ENCODE measurements around the gene C11orf58. TPM values are rescaled to one million over a fixed set of nuclear protein-coding genes. Genes with fewer than 3 reads are reported as not detected.

Gene C11orf58
- total RNA-seq: 121 TPM
- polyA plus RNA-seq (ENCODE audit: insufficient read depth in 1 of 8, insufficient read length in 8 of 8, low replicate concordance in 1 of 8): 100 to 1,000 TPM; 158 to 250 (median 196) TPM
- long read RNA-seq, donor 1, full-length matches to known transcripts: 75 of 80 reads
- long read RNA-seq, donor 1, partial matches to known transcripts: 5 of 80 reads
- long read RNA-seq, donor 1, other reads (novel, unspliced or antisense): 0 of 80 reads
- long read RNA-seq, donor 2, transcript C11orf58-201 (5 exons, 2,049 nt): major isoform, 9 of 9 reads
- long read RNA-seq, donor 2, partial matches to known transcripts: 0 of 9 reads
- long read RNA-seq, donor 2, other reads (novel, unspliced or antisense): 0 of 9 reads
- long read RNA-seq, donor 3, full-length matches to known transcripts: 148 of 183 reads
- long read RNA-seq, donor 3, partial matches to known transcripts: 19 of 183 reads
- long read RNA-seq, donor 3, other reads (novel, unspliced or antisense): 16 of 183 reads
- long read RNA-seq, donor 4, full-length matches to known transcripts: 61 of 61 reads
- long read RNA-seq, donor 4, partial matches to known transcripts: 0 of 61 reads
- long read RNA-seq, donor 4, other reads (novel, unspliced or antisense): 0 of 61 reads
- long read RNA-seq, donor 5, full-length matches to known transcripts: 372 of 487 reads
- long read RNA-seq, donor 5, partial matches to known transcripts: 76 of 487 reads
- long read RNA-seq, donor 5, other reads (novel, unspliced or antisense): 39 of 487 reads
- long read RNA-seq, donor 6, transcript C11orf58-201 (5 exons, 2,049 nt): major isoform, 141 of 205 reads
- long read RNA-seq, donor 6, transcript C11orf58-206 (3 exons, 762 nt): minor isoform, 17 of 205 reads
- long read RNA-seq, donor 6, partial matches to known transcripts: 30 of 205 reads
- long read RNA-seq, donor 6, other reads (novel, unspliced or antisense): 8 of 205 reads
- long read RNA-seq, donor 7, transcript C11orf58-201 (5 exons, 2,049 nt): major isoform, 134 of 203 reads
- long read RNA-seq, donor 7, transcript C11orf58-207 (4 exons, 575 nt): minor isoform, 5 of 203 reads
- long read RNA-seq, donor 7, transcript C11orf58-206 (3 exons, 762 nt): minor isoform, 18 of 203 reads
- long read RNA-seq, donor 7, partial matches to known transcripts: 44 of 203 reads
- long read RNA-seq, donor 7, other reads (novel, unspliced or antisense): 0 of 203 reads
- long read RNA-seq, donor 8, transcript C11orf58-206 (3 exons, 762 nt): minor isoform, 9 of 102 reads
- long read RNA-seq, donor 8, transcript C11orf58-201 (5 exons, 2,049 nt): major isoform, 72 of 102 reads
- long read RNA-seq, donor 8, partial matches to known transcripts: 16 of 102 reads
- long read RNA-seq, donor 8, other reads (novel, unspliced or antisense): 0 of 102 reads
- long read RNA-seq, donor 9, full-length matches to known transcripts: 118 of 194 reads
- long read RNA-seq, donor 9, partial matches to known transcripts: 76 of 194 reads
- long read RNA-seq, donor 9, other reads (novel, unspliced or antisense): 0 of 194 reads
- long read RNA-seq, donor 10, full-length matches to known transcripts: 173 of 261 reads
- long read RNA-seq, donor 10, partial matches to known transcripts: 83 of 261 reads
- long read RNA-seq, donor 10, other reads (novel, unspliced or antisense): 5 of 261 reads
- long read RNA-seq, donor 11, full-length matches to known transcripts: 103 of 126 reads
- long read RNA-seq, donor 11, partial matches to known transcripts: 17 of 126 reads
- long read RNA-seq, donor 11, other reads (novel, unspliced or antisense): 6 of 126 reads

DNA sequence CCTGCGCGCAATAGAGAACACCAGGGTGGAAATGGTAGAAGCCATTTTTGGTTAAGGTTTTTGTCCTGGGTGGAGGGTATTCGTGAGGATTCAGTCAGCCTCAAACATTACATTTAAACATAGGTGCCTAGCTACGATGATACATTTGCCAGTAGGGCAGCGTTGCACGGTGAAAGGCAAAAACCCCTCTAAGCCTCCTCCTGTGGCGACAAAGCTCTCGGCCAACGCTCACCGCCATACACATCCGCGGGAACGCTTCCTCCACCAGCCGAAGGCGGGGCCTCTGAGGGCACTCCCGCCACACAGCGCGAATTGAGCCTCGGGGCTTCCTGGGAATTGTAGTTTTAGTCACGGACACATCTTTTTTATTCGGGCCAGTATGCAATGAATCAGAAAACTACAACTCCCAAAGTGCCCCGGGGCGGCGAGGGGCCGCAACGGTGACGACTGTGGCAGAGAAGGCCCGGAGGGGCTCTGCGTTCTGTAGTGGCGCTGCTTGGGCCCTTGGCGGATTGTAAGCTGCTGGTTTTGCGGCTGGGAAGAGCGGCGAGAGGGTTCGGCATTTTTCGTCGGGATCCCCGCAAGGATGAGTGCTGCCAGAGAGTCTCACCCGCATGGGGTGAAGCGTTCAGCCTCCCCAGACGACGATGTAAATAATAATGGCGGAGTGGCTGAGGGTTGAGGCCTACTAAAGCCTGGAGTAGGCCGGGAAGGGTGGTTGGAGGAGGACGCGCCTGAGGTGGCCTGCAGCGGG, at the start of gene C11orf58:
TSS of gene C11orf58 (plus strand) at position 455 of the 754 bp plus-strand sequence. CDS start at position 587, 132 bp downstream.
- WGBS (ENCODE audit: insufficient coverage): under 1% methylated on average over 44 of the region's 47 CpGs
- H3K27ac ChIP-seq (ENCODE audit: low read length): peak within 1 kb of the TSS; percentile 97
- H3K4me1 ChIP-seq (ENCODE audit: control insufficient read depth, insufficient read depth, low read length): peaks cover 9% of the 10 kb centered on the region
- no peaks in the 10 kb centered on the region for H3K27me3 ChIP-seq (ENCODE audit: control insufficient read depth, insufficient read depth, low read length)
- H3K36me3 ChIP-seq (ENCODE audit: control insufficient read depth, insufficient read depth, low read length): peaks cover 9% of the 10 kb centered on the region
- DNase-seq: peak; percentile 100
- H3K4me3 ChIP-seq (ENCODE audit: low read length): peak within 1 kb of the TSS; percentile 86
- no peaks in the 10 kb centered on the region for H3K9me3 ChIP-seq (replicated peaks; ENCODE audit: control insufficient read depth, low read depth, low read length)

DNA sequence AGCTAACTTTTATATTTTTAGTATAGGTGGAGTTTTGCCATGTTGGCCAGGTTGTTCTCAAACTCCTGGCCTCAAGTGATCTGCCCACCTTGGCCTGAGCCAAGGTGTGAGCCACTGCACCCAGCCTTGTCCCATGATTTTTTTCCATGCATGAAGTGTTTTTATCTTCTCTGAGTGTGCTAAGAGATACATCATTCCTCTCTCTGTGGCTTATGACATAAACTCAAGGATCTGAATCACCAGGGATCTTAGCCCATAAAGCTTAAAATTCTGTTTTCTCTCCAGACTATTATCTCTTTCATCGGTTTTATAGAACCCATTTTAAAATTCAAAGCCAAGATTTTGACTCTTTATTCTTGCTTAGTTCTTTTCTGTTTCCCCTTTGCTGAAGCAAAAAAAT, 48.4 kb upstream of the C11orf58 start:
- H3K27ac ChIP-seq (ENCODE audit: low read length): no peak overlapping the region
- WGBS (ENCODE audit: insufficient coverage): no CpG with 5 or more reads among the region's 1 CpG
- H3K4me1 ChIP-seq (ENCODE audit: control insufficient read depth, insufficient read depth, low read length): no peaks in the 10 kb centered on the region
- no peak for DNase-seq
- no peaks in the 10 kb centered on the region for H3K9me3 ChIP-seq (replicated peaks; ENCODE audit: control insufficient read depth, low read depth, low read length)
- H3K36me3 ChIP-seq (ENCODE audit: control insufficient read depth, insufficient read depth, low read length): no peaks in the 10 kb centered on the region
- no peak overlapping the region for H3K4me3 ChIP-seq (ENCODE audit: low read length)
- H3K27me3 ChIP-seq (ENCODE audit: control insufficient read depth, insufficient read depth, low read length): no peaks in the 10 kb centered on the region

- Histone ChIP-seq H3K36me3 (ENCODE audit: control insufficient read depth, insufficient read depth, low read length) (no peaks in the 10 kb centered on the region), H3K9me3 (replicated peaks; ENCODE audit: control insufficient read depth, low read depth, low read length) (no peaks in the 10 kb centered on the region), H3K27ac (ENCODE audit: low read length) (no peak overlapping the region), H3K4me1 (ENCODE audit: control insufficient read depth, insufficient read depth, low read length) (no peaks in the 10 kb centered on the region), H3K4me3 (ENCODE audit: low read length) (no peak overlapping the region), H3K27me3 (ENCODE audit: control insufficient read depth, insufficient read depth, low read length) (no peaks in the 10 kb centered on the region)
- DNase-seq: no peak
These were observed 34.7 kb upstream of the C11orf58 start for GRCh38 chr11:16703795-16704194.

GRCh38 chr11:16713594-16713993, 24.9 kb upstream of the C11orf58 start:
- Histone ChIP-seq H3K36me3 (ENCODE audit: control insufficient read depth, insufficient read depth, low read length) (no peaks in the 10 kb centered on the region), H3K4me3 (ENCODE audit: low read length) (no peak overlapping the region), H3K9me3 (replicated peaks; ENCODE audit: control insufficient read depth, low read depth, low read length) (no peaks in the 10 kb centered on the region), H3K4me1 (ENCODE audit: control insufficient read depth, insufficient read depth, low read length) (no peaks in the 10 kb centered on the region), H3K27me3 (ENCODE audit: control insufficient read depth, insufficient read depth, low read length) (no peaks in the 10 kb centered on the region), H3K27ac (ENCODE audit: low read length) (no peak overlapping the region)
- no CpG with 5 or more reads among the region's 1 CpG for WGBS (ENCODE audit: insufficient coverage)
- DNase-seq: no peak

DNA sequence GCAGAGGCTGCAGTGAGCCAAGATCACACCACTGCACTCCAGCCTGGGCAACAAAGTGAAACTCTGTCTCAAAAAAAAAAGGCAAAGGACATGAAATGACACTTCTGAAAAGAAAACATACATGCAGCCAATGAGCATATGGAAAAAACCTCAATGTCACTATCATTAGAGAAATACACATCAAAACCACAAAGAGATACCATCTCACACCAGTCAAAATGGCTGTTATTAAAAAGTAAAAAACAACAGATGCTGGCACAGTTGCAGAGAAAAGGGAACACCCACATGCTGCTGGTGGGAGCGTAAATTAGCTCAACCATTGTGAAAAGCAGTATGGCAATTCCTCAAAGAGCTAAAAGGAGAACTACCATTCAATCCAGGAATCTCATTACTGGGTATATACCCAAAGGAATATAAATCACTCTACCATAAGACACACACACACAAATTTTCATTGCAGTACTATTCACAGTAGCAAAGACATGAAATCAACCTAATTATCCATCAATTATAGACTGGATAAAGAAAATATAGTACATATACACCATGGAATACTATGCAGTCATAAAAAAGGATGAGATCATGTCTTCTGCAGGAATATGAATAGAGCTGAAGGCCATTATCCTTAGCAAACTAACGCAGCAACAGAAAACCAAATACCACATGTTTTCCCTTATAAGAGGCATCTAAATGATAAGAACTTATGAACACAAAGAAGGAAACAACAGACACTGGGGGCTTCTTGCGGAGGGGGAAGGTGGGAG, 15.7 kb upstream of the C11orf58 start:
- no peaks in the 10 kb centered on the region for H3K4me1 ChIP-seq (ENCODE audit: control insufficient read depth, insufficient read depth, low read length)
- no peak overlapping the region for H3K4me3 ChIP-seq (ENCODE audit: low read length)
- H3K9me3 ChIP-seq (replicated peaks; ENCODE audit: control insufficient read depth, low read depth, low read length): no peaks in the 10 kb centered on the region
- H3K27ac ChIP-seq (ENCODE audit: low read length): no peak overlapping the region
- no peaks in the 10 kb centered on the region for H3K27me3 ChIP-seq (ENCODE audit: control insufficient read depth, insufficient read depth, low read length)
- no CpG with 5 or more reads among the region's 3 CpGs for WGBS (ENCODE audit: insufficient coverage)
- H3K36me3 ChIP-seq (ENCODE audit: control insufficient read depth, insufficient read depth, low read length): no peaks in the 10 kb centered on the region
- no peak for DNase-seq

DNA sequence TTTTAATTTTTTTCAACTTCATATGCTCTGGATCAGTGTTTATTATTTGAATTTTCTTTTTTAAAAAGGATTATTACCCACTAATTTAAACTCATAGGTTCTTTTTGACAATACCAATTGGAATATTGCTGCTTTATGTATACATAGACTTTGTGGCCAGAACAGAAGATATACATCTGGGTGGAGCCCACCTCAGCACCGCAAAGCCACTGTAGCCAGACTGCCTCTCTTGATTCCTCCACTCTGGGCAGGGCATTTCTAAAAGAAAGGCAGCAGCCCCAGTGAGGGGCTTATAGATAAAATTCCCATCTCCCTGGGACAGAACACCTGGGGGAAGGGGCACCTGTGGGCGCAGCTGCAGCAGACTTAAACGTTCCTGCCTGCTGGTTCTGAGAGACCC, 10.6 kb upstream of the C11orf58 start:
- 79% methylated on average over 2 of the region's 3 CpGs for WGBS (ENCODE audit: insufficient coverage)

DNA sequence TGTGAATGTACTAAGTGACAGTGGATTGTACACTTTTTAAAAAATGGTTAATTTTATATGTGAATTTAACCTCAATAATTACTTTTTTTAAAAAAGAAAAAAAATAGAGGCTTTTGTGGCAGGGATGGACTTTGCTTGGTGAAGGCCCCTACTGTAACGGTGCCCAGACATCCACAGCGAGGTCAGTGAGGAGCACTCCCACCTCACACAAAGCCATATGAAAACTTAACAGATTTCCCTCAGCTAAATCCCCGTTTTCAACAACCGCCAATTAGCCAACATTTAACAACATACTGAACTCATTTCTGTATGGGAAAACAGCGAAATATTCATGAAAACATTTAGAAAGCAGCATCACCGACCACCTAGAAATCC, 642 bp upstream of the C11orf58 start:
- H3K4me1 ChIP-seq (ENCODE audit: control insufficient read depth, insufficient read depth, low read length): peaks cover 9% of the 10 kb centered on the region
- H3K4me3 ChIP-seq (ENCODE audit: low read length): peak overlapping the region; percentile 86
- WGBS (ENCODE audit: insufficient coverage): no CpG with 5 or more reads among the region's 6 CpGs
- peaks cover 9% of the 10 kb centered on the region for H3K36me3 ChIP-seq (ENCODE audit: control insufficient read depth, insufficient read depth, low read length)
- H3K27me3 ChIP-seq (ENCODE audit: control insufficient read depth, insufficient read depth, low read length): no peaks in the 10 kb centered on the region
- H3K27ac ChIP-seq (ENCODE audit: low read length): peak overlapping the region; percentile 97
- no peak for DNase-seq
- no peaks in the 10 kb centered on the region for H3K9me3 ChIP-seq (replicated peaks; ENCODE audit: control insufficient read depth, low read depth, low read length)

More for the DNA sequence above, 10.6 kb upstream of the C11orf58 start:
- no peaks in the 10 kb centered on the region for H3K4me1 ChIP-seq (ENCODE audit: control insufficient read depth, insufficient read depth, low read length)
- H3K9me3 ChIP-seq (replicated peaks; ENCODE audit: control insufficient read depth, low read depth, low read length): no peaks in the 10 kb centered on the region
- H3K27ac ChIP-seq (ENCODE audit: low read length): no peak overlapping the region
- no peaks in the 10 kb centered on the region for H3K36me3 ChIP-seq (ENCODE audit: control insufficient read depth, insufficient read depth, low read length)
- no peak overlapping the region for H3K4me3 ChIP-seq (ENCODE audit: low read length)
- no peak for DNase-seq
- no peaks in the 10 kb centered on the region for H3K27me3 ChIP-seq (ENCODE audit: control insufficient read depth, insufficient read depth, low read length)

DNA sequence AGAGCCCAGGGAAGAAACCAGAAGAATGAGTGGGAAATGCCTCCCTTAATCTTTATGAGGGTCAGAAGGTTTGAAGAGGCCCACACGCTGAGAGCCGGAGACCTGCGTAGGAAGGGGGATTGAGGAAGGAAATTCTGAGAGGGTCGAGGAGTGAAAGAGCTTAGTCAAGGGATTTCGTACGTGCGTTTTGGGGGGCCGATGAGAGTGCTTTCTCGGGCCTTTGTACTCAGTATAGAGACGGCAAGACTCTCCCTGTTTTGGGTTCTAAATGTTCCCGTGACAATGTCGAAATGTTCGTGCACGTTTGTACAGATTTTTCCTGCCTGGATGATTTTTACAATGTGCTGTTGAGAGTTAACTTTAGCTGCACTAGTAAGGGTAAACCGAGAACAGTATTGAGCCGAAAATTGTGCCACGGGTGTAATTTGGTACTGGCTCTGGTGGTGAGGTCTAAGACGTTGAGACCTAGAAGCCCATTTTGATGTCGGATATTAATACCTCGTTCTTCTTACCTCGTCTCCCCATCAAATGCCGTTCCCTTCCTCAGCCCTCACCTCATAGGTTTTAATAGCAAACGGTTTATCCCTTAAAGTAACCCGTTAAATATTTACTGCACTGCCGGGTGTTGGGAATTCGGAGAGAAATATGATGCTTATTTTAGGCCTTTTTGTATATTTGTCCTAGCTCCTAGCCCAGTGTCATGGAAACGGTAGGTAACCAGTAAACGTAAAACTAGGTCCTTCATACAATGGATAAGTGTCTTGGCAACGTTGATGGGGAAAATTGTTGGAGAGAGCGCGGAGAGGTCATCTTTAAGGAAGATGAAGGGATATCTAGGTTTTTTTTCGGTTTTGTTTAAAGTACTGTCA, 734 bp downstream of the C11orf58 start:
- Histone ChIP-seq H3K4me1 (ENCODE audit: control insufficient read depth, insufficient read depth, low read length) (peaks cover 9% of the 10 kb centered on the region), H3K27ac (ENCODE audit: low read length) (peak overlapping the region; percentile 96), H3K4me3 (ENCODE audit: low read length) (peak overlapping the region; percentile 86), H3K27me3 (ENCODE audit: control insufficient read depth, insufficient read depth, low read length) (no peaks in the 10 kb centered on the region), H3K36me3 (ENCODE audit: control insufficient read depth, insufficient read depth, low read length) (peaks cover 9% of the 10 kb centered on the region), H3K9me3 (replicated peaks; ENCODE audit: control insufficient read depth, low read depth, low read length) (no peaks in the 10 kb centered on the region)
- DNase-seq: peak; percentile 57
- 1% methylated on average over 16 of the region's 32 CpGs for WGBS (ENCODE audit: insufficient coverage)
